Ishikawa (cell line): ENCODE data around the gene ARHGAP45.

Source experiments
- CEBPB ChIP-seq: IDR thresholded peaks from 2 replicates; pipeline ENCODE4 v1.6.1; 2012
- CREB1 ChIP-seq: IDR thresholded peaks from 2 replicates; pipeline ENCODE4 v1.6.1; 2012; ENCODE audit warnings: low read depth
- EGR1 ChIP-seq: IDR thresholded peaks from 2 replicates; pipeline ENCODE4 v1.6.1; 2012
- EP300 ChIP-seq: IDR thresholded peaks from 2 replicates; pipeline ENCODE4 v1.6.1; 2012; ENCODE audit warnings: borderline replicate concordance
- FOXM1 ChIP-seq: IDR thresholded peaks from 2 replicates; pipeline ENCODE4 v1.6.1; 2012; ENCODE audit warnings: low read depth, borderline replicate concordance
- NFIC ChIP-seq: IDR thresholded peaks from 2 replicates; pipeline ENCODE4 v1.6.1; 2012
- RAD21 ChIP-seq: IDR thresholded peaks from 2 replicates; pipeline ENCODE4 v1.6.1; 2012; ENCODE audit warnings: low read depth
- TAF1 ChIP-seq: IDR thresholded peaks from 2 replicates; pipeline ENCODE4 v1.6.1; 2012; ENCODE audit warnings: low read depth, mild to moderate bottlenecking
- TCF12 ChIP-seq: IDR thresholded peaks from 2 replicates; pipeline ENCODE4 v1.6.1; 2012; ENCODE audit warnings: low read depth
- TEAD4 ChIP-seq: IDR thresholded peaks from 2 replicates; pipeline ENCODE4 v1.6.1; 2012
- YY1 ChIP-seq: IDR thresholded peaks from 2 replicates; pipeline ENCODE4 v1.6.1; 2012; ENCODE audit warnings: low read depth
- ZBTB7A ChIP-seq: IDR thresholded peaks from 2 replicates; pipeline ENCODE4 v1.6.1; 2012; ENCODE audit warnings: low read depth
- TF ChIP-seq, protein P1 (sequence below): IDR thresholded peaks from 2 replicates; pipeline ENCODE4 v1.6.1; 2012; ENCODE audit warnings: low read depth, mild to moderate bottlenecking
- TF ChIP-seq, protein P2 (sequence below): IDR thresholded peaks from 2 replicates; pipeline ENCODE4 v1.6.1; 2012
- TF ChIP-seq, protein P3 (sequence below): IDR thresholded peaks from 2 replicates; pipeline ENCODE4 v1.6.1; 2012

The ARHGAP45 gene

DNA sequence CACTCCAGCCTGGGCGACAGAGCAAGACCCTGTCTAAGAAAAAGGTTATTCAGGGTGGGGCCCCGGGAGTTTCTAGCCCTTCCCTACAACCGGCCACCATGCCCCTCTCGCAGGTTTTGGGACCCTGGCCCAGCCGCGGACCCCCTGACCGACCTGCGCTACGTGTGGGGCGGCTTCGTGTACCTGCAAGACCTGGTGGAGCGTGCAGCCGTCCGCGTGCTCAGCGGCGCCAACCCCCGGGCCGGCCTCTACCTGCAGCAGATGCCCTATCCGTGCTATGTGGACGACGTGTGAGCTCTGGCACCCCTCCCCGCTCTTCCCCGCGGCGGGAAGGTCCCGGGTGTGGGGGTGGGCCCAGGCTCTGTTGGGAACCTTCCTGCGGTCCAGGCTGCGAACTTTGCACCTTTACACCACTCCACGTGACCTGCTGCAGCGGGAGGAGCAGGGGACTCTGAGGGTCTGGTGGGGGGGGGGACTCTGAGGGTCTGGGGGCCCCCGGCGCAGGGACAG is 20.8 kb upstream of the ARHGAP45 start:
- TF ChIP-seq FOXM1 (no peak), TEAD4 (no peak), RAD21 (no peak), CREB1 (no peak)
- TF ChIP-seq, protein P1, sequence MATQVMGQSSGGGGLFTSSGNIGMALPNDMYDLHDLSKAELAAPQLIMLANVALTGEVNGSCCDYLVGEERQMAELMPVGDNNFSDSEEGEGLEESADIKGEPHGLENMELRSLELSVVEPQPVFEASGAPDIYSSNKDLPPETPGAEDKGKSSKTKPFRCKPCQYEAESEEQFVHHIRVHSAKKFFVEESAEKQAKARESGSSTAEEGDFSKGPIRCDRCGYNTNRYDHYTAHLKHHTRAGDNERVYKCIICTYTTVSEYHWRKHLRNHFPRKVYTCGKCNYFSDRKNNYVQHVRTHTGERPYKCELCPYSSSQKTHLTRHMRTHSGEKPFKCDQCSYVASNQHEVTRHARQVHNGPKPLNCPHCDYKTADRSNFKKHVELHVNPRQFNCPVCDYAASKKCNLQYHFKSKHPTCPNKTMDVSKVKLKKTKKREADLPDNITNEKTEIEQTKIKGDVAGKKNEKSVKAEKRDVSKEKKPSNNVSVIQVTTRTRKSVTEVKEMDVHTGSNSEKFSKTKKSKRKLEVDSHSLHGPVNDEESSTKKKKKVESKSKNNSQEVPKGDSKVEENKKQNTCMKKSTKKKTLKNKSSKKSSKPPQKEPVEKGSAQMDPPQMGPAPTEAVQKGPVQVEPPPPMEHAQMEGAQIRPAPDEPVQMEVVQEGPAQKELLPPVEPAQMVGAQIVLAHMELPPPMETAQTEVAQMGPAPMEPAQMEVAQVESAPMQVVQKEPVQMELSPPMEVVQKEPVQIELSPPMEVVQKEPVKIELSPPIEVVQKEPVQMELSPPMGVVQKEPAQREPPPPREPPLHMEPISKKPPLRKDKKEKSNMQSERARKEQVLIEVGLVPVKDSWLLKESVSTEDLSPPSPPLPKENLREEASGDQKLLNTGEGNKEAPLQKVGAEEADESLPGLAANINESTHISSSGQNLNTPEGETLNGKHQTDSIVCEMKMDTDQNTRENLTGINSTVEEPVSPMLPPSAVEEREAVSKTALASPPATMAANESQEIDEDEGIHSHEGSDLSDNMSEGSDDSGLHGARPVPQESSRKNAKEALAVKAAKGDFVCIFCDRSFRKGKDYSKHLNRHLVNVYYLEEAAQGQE = no peak

DNA sequence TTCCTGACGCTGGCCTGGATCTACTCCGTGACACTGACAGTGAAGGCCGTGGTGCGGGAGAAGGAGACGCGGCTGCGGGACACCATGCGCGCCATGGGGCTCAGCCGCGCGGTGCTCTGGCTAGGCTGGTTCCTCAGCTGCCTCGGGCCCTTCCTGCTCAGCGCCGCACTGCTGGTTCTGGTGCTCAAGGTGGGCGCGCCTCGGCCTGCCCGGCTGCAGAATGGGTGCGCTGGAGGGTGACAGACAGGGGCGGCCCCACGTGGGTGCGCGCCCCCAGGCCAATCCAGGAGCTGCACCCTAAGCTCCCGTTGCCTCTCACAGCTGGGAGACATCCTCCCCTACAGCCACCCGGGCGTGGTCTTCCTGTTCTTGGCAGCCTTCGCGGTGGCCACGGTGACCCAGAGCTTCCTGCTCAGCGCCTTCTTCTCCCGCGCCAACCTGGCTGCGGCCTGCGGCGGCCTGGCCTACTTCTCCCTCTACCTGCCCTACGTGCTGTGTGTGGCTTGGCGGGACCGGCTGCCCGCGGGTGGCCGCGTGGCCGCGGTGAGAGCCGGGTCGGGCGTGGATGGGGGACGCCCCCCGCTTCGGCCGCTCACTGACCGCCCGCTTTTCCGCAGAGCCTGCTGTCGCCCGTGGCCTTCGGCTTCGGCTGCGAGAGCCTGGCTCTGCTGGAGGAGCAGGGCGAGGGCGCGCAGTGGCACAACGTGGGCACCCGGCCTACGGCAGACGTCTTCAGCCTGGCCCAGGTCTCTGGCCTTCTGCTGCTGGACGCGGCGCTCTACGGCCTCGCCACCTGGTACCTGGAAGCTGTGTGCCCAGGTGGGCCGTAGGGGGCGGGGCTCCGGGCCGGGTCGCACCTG is 19.9 kb upstream of the ARHGAP45 start:
- TF ChIP-seq TAF1 (no peak), TEAD4 (no peak), CEBPB (no peak), FOXM1 (no peak)

DNA sequence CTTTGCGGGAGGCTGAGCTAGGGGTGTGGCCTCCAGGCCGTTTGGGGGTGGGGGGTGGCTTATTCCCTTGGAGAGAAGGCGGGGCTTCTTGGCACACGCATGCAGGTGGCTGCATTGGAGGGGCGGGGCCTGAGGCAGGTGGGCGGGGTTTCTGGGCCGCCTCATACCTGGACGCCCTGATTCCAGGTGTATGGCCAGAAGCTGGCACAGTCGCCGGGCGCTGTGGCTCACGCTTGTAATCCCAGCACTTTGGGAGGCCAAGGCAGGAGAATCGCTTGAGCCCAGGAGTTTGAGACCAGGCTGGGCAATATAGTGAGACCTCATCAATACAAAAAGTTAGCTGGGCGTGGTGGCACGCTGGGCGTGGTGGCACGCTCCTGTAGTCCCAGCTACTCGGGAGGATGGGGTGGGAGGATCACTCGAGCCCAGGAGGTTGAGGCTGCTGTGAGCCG is 19.2 kb upstream of the ARHGAP45 start:
- TF ChIP-seq RAD21 (no peak), EP300 (no peak), ZBTB7A (no peak), TCF12 (no peak), TEAD4 (no peak), FOXM1 (no peak), CEBPB (no peak), NFIC (no peak), CREB1 (no peak), EGR1 (no peak), YY1 (no peak)
- TF ChIP-seq, protein P2, sequence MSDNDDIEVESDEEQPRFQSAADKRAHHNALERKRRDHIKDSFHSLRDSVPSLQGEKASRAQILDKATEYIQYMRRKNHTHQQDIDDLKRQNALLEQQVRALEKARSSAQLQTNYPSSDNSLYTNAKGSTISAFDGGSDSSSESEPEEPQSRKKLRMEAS = no peak
- TF ChIP-seq, protein P3, sequence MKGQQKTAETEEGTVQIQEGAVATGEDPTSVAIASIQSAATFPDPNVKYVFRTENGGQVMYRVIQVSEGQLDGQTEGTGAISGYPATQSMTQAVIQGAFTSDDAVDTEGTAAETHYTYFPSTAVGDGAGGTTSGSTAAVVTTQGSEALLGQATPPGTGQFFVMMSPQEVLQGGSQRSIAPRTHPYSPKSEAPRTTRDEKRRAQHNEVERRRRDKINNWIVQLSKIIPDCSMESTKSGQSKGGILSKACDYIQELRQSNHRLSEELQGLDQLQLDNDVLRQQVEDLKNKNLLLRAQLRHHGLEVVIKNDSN = no peak
- TF ChIP-seq, protein P1 = no peak

DNA sequence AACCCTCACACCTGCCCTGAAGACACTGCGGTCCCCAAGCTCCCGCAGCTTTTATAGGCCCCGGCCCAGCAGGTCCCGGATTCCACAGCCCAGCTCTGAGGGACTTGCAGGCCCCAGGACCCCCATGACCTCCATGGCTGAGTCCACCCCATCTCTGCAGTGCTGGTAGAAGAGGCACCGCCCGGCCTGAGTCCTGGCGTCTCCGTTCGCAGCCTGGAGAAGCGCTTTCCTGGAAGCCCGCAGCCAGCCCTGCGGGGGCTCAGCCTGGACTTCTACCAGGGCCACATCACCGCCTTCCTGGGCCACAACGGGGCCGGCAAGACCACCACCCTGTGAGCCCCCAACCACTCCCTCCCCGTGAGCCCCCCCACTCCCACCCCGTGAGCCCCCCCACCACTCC is 17.9 kb upstream of the ARHGAP45 start:
- TF ChIP-seq EP300 = no peak
- no peak for TF ChIP-seq TEAD4
- no peak for TF ChIP-seq TAF1
- TF ChIP-seq YY1 = no peak
- TF ChIP-seq, protein P3 = no peak
- TF ChIP-seq RAD21 = no peak
- TF ChIP-seq, protein P1 = no peak
- no peak for TF ChIP-seq EGR1
- TF ChIP-seq ZBTB7A = no peak
- no peak for TF ChIP-seq FOXM1
- TF ChIP-seq NFIC = no peak
- TF ChIP-seq, protein P2 = no peak
- no peak for TF ChIP-seq TCF12
- TF ChIP-seq CEBPB = no peak
- TF ChIP-seq CREB1 = no peak
